Fibroblast of mammary gland (primary cell): ENCODE results near the gene ISG20L2.

Experiments used
- DNase-seq: peaks from one replicate; pipeline ENCODE4 v3.0.0-alpha.2; 2010; ENCODE audit warnings: low read depth
- H3K4me3 ChIP-seq: 2 replicates; pipeline ENCODE4 v1.5.1; 2011; ENCODE audit warnings: low read depth, mild to moderate bottlenecking, low read length, moderate library complexity; ENCODE audit not compliant: control insufficient read depth
- CTCF ChIP-seq: conservative IDR thresholded peaks from 2 replicates; pipeline ENCODE4 v1.5.1; 2011; ENCODE audit warnings: low read depth, low read length, inconsistent platforms; ENCODE audit not compliant: control insufficient read depth, insufficient read depth

The ISG20L2 gene

GRCh38 chr1:156711011-156711817, 17.4 kb downstream of the ISG20L2 start:
- H3K4me3 ChIP-seq: no peak overlapping the region
- DNase-seq: peak; percentile 42
- TF ChIP-seq CTCF: no peak

GRCh38 chr1:156709757-156710489, 18.6 kb downstream of the ISG20L2 start:
- no peak overlapping the region for H3K4me3 ChIP-seq
- TF ChIP-seq CTCF: no peak
- DNase-seq: peak; percentile 75

GRCh38 chr1:156709031-156709430, 19.5 kb downstream of the ISG20L2 start:
- no peak overlapping the region for H3K4me3 ChIP-seq
- DNase-seq: no peak

GRCh38 chr1:156708218-156708661, 20.3 kb downstream of the ISG20L2 start:
- DNase-seq: peak; percentile 49
- no peak for TF ChIP-seq CTCF
- H3K4me3 ChIP-seq: no peak overlapping the region

More at GRCh38 chr1:156709031-156709430, 19.5 kb downstream of the ISG20L2 start:
- TF ChIP-seq CTCF: no peak

GRCh38 chr1:156707417-156708217, 20.9 kb downstream of the ISG20L2 start:
- no peak for TF ChIP-seq CTCF
- H3K4me3 ChIP-seq: peak overlapping the region; percentile 9
- peak; percentile 79 for DNase-seq

GRCh38 chr1:156706657-156707416, 21.7 kb downstream of the ISG20L2 start:
- TF ChIP-seq CTCF: no peak
- DNase-seq: peak; percentile 83
- peak overlapping the region; percentile 43 for H3K4me3 ChIP-seq
